HUES64 (cell line): ENCODE results near the gene AP2B1.

Experiments
- H3K27ac ChIP-seq: 2 replicates; pipeline ENCODE4 v1.7.0; 2013; ENCODE audit warnings: low read depth, low read length, inconsistent platforms
- H3K27me3 ChIP-seq: 2 replicates; pipeline ENCODE4 v1.6.1; 2013; ENCODE audit warnings: mild to moderate bottlenecking, low read length; ENCODE audit not compliant: insufficient read depth
- H3K36me3 ChIP-seq: 2 replicates; pipeline ENCODE4 v1.6.1; 2013; ENCODE audit warnings: mild to moderate bottlenecking, low read length; ENCODE audit not compliant: insufficient read depth
- H3K4me1 ChIP-seq: 2 replicates; pipeline ENCODE4 v1.6.1; 2013; ENCODE audit warnings: mild to moderate bottlenecking, low read length, moderate library complexity; ENCODE audit not compliant: insufficient read depth
- H3K4me3 ChIP-seq: 2 replicates; pipeline ENCODE4 v1.5.1; 2013; ENCODE audit warnings: mild to moderate bottlenecking, low read length, moderate library complexity
- H3K9ac ChIP-seq: 2 replicates; pipeline ENCODE4 v1.6.1; 2013; ENCODE audit warnings: mild to moderate bottlenecking, low read depth, low read length
- H3K9me3 ChIP-seq: 2 replicates; pipeline ENCODE4 v1.6.1; 2013; ENCODE audit warnings: low read depth, low read length; ENCODE audit not compliant: insufficient read depth
- WGBS: fragments of 150-250, 120-280 bp; methylation state at CpG from one replicate; pipeline ENCODE4 v1.1.7; 2013; ENCODE audit warnings: missing lambda C conversion rate; 5-methylcytosine and 5-hydroxymethylcytosine counted together

AP2B1 gene

GRCh38 chr17:35668802-35669201, 81.7 kb downstream of the AP2B1 start:
- peaks cover 8% of the 10 kb centered on the region; the same call in 1 of the 2 replicates for H3K4me1 ChIP-seq
- H3K36me3 ChIP-seq = peaks cover 73% of the 10 kb centered on the region
- no peak overlapping the region for H3K9ac ChIP-seq
- no peak overlapping the region for H3K4me3 ChIP-seq
- no peaks in the 10 kb centered on the region for H3K9me3 ChIP-seq
- no peak overlapping the region for H3K27ac ChIP-seq
- H3K27me3 ChIP-seq = no peaks in the 10 kb centered on the region
- WGBS = 91% methylated on average over 3 of the region's 4 CpGs

- H3K36me3 ChIP-seq = peaks cover 68% of the 10 kb centered on the region
- H3K27ac ChIP-seq = no peak overlapping the region
Observed at GRCh38 chr17:35674552-35674951, 87.4 kb downstream of the AP2B1 start.

GRCh38 chr17:35676441-35676840, 89.3 kb downstream of the AP2B1 start:
- H3K4me3 ChIP-seq = no peak overlapping the region
- peaks cover 4% of the 10 kb centered on the region; the same call in 1 of the 2 replicates for H3K4me1 ChIP-seq
- H3K9me3 ChIP-seq = no peaks in the 10 kb centered on the region
- no peak overlapping the region for H3K9ac ChIP-seq
- WGBS = 100% methylated on average over 1 of the region's 2 CpGs
- H3K27me3 ChIP-seq = no peaks in the 10 kb centered on the region
- H3K36me3 ChIP-seq = peaks cover 64% of the 10 kb centered on the region
- no peak overlapping the region for H3K27ac ChIP-seq

More at GRCh38 chr17:35674552-35674951, 87.4 kb downstream of the AP2B1 start:
- Histone ChIP-seq H3K4me1 (peaks cover 4% of the 10 kb centered on the region; the same call in 1 of the 2 replicates), H3K4me3 (no peak overlapping the region), H3K9ac (no peak overlapping the region), H3K27me3 (no peaks in the 10 kb centered on the region), H3K9me3 (no peaks in the 10 kb centered on the region)
- 100% methylated on average over 5 of the region's 5 CpGs for WGBS

- peaks cover 62% of the 10 kb centered on the region for H3K36me3 ChIP-seq
Observed at GRCh38 chr17:35679007-35679682, 92.0 kb downstream of the AP2B1 start.

GRCh38 chr17:35683591-35683990, 96.5 kb downstream of the AP2B1 start:
- peaks cover 23% of the 10 kb centered on the region for H3K4me1 ChIP-seq
- WGBS = 92% methylated on average over 4 of the region's 4 CpGs
- no peaks in the 10 kb centered on the region for H3K27me3 ChIP-seq
- H3K4me3 ChIP-seq = no peak overlapping the region
- peaks cover 66% of the 10 kb centered on the region for H3K36me3 ChIP-seq
- peak overlapping the region; percentile 74 for H3K27ac ChIP-seq
- no peak overlapping the region; the same call in 1 of the 2 replicates for H3K9ac ChIP-seq
- H3K9me3 ChIP-seq = no peaks in the 10 kb centered on the region

More at GRCh38 chr17:35679007-35679682, 92.0 kb downstream of the AP2B1 start:
- H3K4me1 ChIP-seq = peaks cover 16% of the 10 kb centered on the region
- H3K27ac ChIP-seq = no peak overlapping the region
- no peaks in the 10 kb centered on the region for H3K27me3 ChIP-seq
- H3K9me3 ChIP-seq = no peaks in the 10 kb centered on the region
- no peak overlapping the region for H3K4me3 ChIP-seq
- H3K9ac ChIP-seq = no peak overlapping the region
- 88% methylated on average over 2 of the region's 2 CpGs for WGBS

- H3K9me3 ChIP-seq = no peaks in the 10 kb centered on the region
- H3K27ac ChIP-seq = peak overlapping the region; percentile 74
- H3K4me1 ChIP-seq = peaks cover 23% of the 10 kb centered on the region
- H3K27me3 ChIP-seq = no peaks in the 10 kb centered on the region
- 19% methylated on average over 1 of the region's 2 CpGs for WGBS
- peak overlapping the region; percentile 5; the same call in 1 of the 2 replicates for H3K9ac ChIP-seq
- H3K4me3 ChIP-seq = no peak overlapping the region
- peaks cover 70% of the 10 kb centered on the region for H3K36me3 ChIP-seq
Observed at GRCh38 chr17:35684055-35684802, 97.1 kb downstream of the AP2B1 start.

- peaks cover 82% of the 10 kb centered on the region for H3K36me3 ChIP-seq
- no peak overlapping the region for H3K9ac ChIP-seq
- 96% methylated on average over 7 of the region's 7 CpGs for WGBS
- no peak overlapping the region for H3K27ac ChIP-seq
- H3K27me3 ChIP-seq = no peaks in the 10 kb centered on the region
- peaks cover 11% of the 10 kb centered on the region; the same call in 1 of the 2 replicates for H3K4me1 ChIP-seq
- no peak overlapping the region for H3K4me3 ChIP-seq
- no peaks in the 10 kb centered on the region for H3K9me3 ChIP-seq
Observed at GRCh38 chr17:35692512-35693210, 105.5 kb downstream of the AP2B1 start.

GRCh38 chr17:35693662-35694061, 106.5 kb downstream of the AP2B1 start:
- Histone ChIP-seq H3K9me3 (no peaks in the 10 kb centered on the region), H3K4me1 (peaks cover 11% of the 10 kb centered on the region; the same call in 1 of the 2 replicates), H3K36me3 (peaks cover 75% of the 10 kb centered on the region), H3K27me3 (no peaks in the 10 kb centered on the region), H3K4me3 (no peak overlapping the region), H3K9ac (no peak overlapping the region), H3K27ac (no peak overlapping the region)
- 96% methylated on average over 3 of the region's 3 CpGs for WGBS

- no peaks in the 10 kb centered on the region for H3K9me3 ChIP-seq
- H3K9ac ChIP-seq = no peak overlapping the region
- no peak overlapping the region for H3K27ac ChIP-seq
- H3K4me3 ChIP-seq = no peak overlapping the region
- peaks cover 11% of the 10 kb centered on the region; the same call in 1 of the 2 replicates for H3K4me1 ChIP-seq
- 94% methylated on average over 2 of the region's 2 CpGs for WGBS
- H3K36me3 ChIP-seq = peaks cover 67% of the 10 kb centered on the region
- H3K27me3 ChIP-seq = no peaks in the 10 kb centered on the region
Observed at GRCh38 chr17:35694906-35695305, 107.8 kb downstream of the AP2B1 start.

GRCh38 chr17:35695613-35696012, 108.5 kb downstream of the AP2B1 start:
- WGBS = 90% methylated on average over 2 of the region's 2 CpGs
- H3K36me3 ChIP-seq = peaks cover 61% of the 10 kb centered on the region
- no peak overlapping the region for H3K4me3 ChIP-seq

GRCh38 chr17:35698800-35699199, 111.7 kb downstream of the AP2B1 start:
- H3K36me3 ChIP-seq = peaks cover 36% of the 10 kb centered on the region
- no peak overlapping the region for H3K27ac ChIP-seq
- H3K27me3 ChIP-seq = no peaks in the 10 kb centered on the region
- 0 out of 2 replicates have a peak, but pooled peaks cover 7% of the 10 kb centered on the region for H3K4me1 ChIP-seq
- H3K9me3 ChIP-seq = no peaks in the 10 kb centered on the region; the same call in 1 of the 2 replicates
- H3K9ac ChIP-seq = no peak overlapping the region
- no peak overlapping the region for H3K4me3 ChIP-seq
- 93% methylated on average over 2 of the region's 2 CpGs for WGBS

More at GRCh38 chr17:35695613-35696012, 108.5 kb downstream of the AP2B1 start:
- H3K9ac ChIP-seq = no peak overlapping the region
- peaks cover 11% of the 10 kb centered on the region; the same call in 1 of the 2 replicates for H3K4me1 ChIP-seq
- H3K9me3 ChIP-seq = no peaks in the 10 kb centered on the region
- no peak overlapping the region for H3K27ac ChIP-seq
- no peaks in the 10 kb centered on the region for H3K27me3 ChIP-seq
